ENCODE results near the gene GRM7.

GRM7 gene

GRCh38 chr3:7307410-7307809 is 446.5 kb downstream of the GRM7 start:
- DNase-seq (ENCODE audit: low read depth in 2 of 2) = no peak

- DNase-seq (ENCODE audit: low read depth in 2 of 2) = no peak
These were observed 448.8 kb downstream of the GRM7 start for GRCh38 chr3:7309641-7310102.

DNA sequence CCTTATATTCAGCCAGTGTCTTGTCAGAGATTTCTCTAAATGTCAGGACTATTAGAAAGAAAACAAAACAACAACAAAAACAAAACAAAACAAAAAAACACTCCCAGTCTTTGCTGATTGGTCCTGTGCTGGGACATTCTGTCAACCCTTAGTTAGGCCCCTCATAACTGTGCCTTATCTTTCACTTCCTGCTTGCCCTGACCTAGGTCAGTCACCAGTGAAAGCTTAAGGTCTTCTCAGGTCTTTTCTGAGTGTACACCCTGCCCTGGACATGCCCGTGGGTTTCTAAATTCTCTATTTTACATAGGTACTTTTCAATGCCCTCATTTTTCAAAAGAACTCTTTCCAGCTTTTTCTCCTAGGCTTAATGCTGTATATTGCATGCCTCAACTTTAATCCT is 454.1 kb downstream of the GRM7 start:
- DNase-seq (ENCODE audit: low read depth in 2 of 2) = no peak

GRCh38 chr3:7322957-7323669 is 462.2 kb downstream of the GRM7 start:
- DNase-seq (ENCODE audit: low read depth in 2 of 2) = no peak

DNA sequence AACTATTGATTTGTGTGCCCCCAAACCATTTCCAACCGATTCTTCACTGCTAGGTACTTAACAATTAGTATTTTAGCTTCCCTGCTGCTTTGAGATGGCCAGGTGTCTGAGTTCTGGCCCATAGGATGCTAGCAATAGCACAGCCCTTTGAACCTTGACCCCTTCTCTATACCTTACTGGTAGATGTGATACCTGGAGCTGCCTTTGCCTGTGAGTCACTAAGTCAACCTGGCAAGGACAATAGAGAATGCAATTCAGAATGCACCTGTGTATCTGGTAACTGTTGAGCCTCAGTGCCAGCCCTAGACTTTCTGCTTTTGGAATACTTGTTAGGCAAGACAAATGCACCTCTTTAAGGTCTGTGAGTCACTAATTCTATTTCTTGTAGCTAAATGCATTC is 467.4 kb downstream of the GRM7 start:
- DNase-seq (ENCODE audit: low read depth in 2 of 2) = no peak

DNA sequence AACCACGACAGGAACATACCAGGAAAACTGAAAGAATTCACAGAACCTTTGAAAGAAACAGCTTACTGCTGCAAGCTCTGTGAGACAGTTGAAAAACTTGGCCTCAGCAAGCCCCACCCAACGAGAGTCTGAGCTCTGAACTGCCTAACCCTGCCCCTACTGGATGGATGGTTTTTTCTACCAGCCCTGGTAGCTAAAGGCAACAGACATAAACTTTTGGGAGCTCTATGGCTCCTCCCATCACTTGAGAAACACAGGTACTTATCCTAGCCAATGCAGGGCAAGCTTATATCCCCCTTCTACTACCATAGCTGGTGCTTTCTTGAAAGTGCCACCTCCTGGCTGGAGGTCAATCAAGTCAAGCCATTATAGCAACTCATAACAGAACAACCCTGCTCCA is 471.8 kb downstream of the GRM7 start:
- DNase-seq (ENCODE audit: low read depth in 2 of 2) = no peak

DNA sequence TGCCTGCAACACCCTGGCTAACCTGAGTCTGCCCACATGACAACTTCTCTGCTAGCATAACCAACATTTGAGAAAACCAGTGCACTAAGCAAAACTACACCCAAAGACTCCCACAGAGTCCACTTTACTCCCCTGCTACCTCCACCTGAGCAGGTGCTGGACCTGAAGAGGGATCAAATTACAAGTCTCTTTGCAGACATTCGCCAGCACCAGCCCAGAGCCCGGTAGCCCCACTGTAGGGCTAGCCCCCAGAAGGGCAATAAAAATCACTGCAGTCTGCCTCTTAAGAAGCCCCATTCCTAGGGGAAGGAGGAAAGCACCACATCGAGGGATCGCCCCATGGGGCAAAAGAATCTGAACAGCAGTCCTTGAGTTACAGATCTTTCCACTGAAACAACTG is 472.2 kb downstream of the GRM7 start:
- no peak for DNase-seq (ENCODE audit: low read depth in 2 of 2)

- DNase-seq (ENCODE audit: low read depth in 2 of 2) = no peak
These were observed 479.9 kb downstream of the GRM7 start for GRCh38 chr3:7340795-7341194.

DNA sequence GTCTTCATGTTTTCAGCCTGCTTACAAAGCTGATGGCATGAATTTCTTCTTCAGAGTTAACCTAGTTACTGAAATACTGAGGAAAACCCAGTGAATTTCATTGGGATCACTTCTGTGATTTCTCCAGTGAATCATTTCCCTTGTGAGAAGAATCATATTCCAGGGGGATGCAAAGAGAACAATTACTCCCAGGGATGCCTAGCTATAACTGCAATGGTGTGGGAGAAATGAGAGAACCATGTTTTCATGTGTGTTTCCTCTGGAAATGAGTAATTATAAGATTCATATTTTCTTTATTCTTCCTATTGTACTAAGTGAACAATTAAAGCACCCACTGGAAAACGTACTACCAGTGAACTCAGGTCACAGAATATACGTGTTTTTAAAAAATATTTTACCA is 485.4 kb downstream of the GRM7 start:
- no peak for DNase-seq (ENCODE audit: low read depth in 2 of 2)

DNA sequence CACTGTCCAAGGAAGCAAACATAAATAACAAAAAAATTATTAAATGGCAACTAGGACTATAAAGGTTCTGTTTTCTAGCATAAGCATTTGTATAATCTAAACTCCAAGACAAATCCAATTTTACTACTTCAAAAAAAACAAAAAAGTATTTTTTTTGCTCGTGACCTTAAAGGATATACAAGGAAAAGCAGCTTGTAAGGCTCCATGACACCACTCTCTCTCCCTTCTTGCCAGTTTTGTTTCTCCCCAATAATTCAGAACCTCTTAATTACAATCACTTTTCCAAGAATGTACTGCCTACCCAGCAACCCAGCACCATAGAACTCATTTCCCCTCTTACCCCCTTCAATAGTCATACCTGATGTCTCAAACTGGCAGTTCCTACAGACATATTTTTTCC is 496.2 kb downstream of the GRM7 start:
- DNase-seq (ENCODE audit: low read depth in 2 of 2) = no peak

DNA sequence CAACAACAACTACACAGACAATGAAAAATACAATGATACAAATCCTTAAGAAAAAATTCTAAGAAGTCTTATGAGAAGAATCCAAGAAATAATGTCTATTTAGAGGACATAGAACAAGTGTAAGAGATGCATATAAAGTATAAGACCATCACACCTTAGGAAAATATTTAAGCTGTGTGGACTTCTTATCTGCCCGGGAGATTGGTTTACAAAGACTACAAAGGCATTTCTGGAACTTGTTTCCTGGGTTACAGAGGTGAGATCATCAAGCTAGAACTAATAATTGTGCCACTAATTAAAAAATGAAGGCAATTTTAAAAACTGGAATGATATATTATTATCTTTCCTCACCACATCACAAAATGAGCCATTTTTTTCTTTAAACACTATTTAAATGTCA is 507.1 kb downstream of the GRM7 start:
- DNase-seq (ENCODE audit: low read depth in 2 of 2) = no peak

GRCh38 chr3:7368597-7368996 is 507.7 kb downstream of the GRM7 start:
- no peak for DNase-seq (ENCODE audit: low read depth in 2 of 2)

DNA sequence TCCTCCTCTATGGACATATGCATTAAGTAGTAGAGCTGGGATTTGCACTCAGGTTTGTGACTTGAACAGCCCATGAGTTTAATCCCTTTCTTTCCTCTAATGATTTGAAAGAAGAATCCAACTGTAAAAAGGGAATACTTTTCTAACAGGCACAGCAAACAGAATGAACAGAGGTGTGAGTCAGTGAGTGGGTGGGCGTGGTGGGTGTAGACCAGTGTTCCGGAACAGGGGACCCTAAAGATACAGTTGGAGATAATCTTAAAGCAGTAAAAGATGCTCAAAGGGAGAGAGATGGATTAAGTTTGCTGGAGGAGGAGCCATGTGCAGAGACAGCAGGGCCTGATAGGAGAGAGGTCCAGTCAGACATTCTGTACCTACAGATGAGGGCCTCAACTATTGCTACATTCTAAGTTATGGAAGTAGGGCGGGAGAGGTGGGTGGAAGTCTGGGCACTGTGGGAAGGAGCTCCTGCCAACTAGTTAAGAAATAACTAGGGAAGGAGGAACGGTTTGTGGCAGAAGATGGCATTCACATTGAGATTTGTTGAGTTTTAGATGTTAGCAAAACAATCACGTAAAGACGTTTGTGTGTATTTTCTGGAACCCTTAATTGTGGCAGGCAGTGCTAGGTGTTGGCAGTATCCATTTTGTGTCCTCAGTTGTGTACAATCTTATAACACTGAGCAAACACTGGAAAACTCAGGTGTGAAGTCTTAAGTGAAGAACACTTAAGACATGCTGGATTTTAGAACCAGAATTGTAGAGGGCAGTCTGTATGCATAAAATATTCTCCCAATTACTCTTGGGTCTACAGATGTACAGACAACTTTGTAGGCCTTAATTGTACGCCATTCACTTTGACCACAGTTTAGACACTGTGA is 511.0 kb downstream of the GRM7 start:
- no peak for DNase-seq (ENCODE audit: low read depth in 2 of 2)

DNA sequence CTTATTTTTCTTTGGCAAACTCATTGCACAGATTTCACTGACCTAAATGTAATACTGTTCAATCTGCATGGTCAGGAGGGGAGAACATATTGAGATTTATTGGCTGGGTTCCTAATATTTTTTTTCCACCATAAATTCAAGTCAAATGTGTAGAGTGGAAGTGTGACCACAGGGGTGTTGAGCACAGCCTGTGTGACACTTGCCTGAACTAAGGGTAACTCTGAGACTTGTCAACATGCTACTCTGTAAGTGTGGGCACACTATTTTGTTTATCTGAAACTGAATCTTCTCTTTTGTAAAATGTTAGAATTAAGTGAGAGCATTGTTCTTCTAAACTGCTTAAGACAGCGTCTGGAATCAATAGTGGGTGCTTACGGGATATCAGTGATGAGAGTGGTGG is 516.2 kb downstream of the GRM7 start:
- no peak for DNase-seq (ENCODE audit: low read depth in 2 of 2)

GRCh38 chr3:7381741-7382140 is 520.8 kb downstream of the GRM7 start:
- no peak for DNase-seq (ENCODE audit: low read depth in 2 of 2)

DNA sequence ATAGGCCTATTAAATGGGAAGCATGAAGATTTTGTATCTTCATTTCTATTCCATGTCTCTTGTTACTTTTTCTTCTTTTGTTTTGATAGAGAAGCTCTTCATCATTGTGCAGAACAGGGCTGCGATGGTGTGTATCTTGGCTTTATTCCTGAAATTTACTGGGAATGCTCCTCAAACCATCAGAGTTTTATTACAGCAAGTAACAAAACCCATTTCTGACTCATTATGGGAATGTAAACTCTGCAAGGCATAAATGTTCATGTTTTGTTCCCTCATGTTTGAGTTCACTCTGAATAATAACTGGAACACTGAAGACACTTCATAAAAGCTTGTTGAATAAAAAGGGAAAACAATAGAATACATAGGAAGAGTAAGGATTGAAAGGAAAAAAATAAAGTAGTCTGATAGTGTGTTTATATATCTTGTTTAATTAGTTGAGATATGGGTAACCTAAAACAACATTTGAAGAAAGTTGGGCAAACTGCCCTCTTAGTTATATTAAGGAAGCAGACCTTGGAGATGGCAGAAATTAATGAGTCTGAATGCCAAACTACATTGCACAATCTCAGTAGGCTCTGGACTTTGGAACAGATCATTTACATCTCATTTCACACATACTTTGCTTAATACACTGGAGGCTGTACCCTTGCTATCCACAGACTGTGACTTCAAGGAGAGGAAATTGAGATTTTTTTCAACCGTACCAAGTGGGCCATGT is 521.5 kb downstream of the GRM7 start:
- no peak for DNase-seq (ENCODE audit: low read depth in 2 of 2)

DNA sequence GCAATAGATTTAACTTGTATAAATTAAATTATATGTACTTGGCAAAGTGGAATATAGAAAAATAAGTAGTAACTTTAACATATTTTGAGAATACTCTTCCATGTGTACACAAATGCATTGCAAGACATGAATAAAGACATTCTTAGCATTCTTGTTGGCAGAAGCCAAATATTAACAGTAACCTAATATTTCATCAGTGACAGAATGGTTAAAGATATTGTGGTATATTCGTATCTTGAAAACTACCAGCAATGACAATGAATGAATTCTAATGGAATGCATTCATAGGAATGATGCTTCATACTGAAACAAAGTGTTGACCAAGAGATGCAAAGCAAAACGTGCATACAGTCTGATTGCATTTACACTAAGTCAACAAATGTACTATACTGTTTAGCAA is 524.7 kb downstream of the GRM7 start:
- DNase-seq (ENCODE audit: low read depth in 2 of 2) = no peak

- DNase-seq (ENCODE audit: low read depth in 2 of 2) = no peak
These were observed 527.1 kb downstream of the GRM7 start for GRCh38 chr3:7388026-7388425.

GRCh38 chr3:7392206-7392605 is 531.3 kb downstream of the GRM7 start:
- DNase-seq (ENCODE audit: low read depth in 2 of 2) = no peak

GRCh38 chr3:7393944-7394605 is 533.2 kb downstream of the GRM7 start:
- no peak for DNase-seq (ENCODE audit: low read depth in 2 of 2)

GRCh38 chr3:7396534-7396933 is 535.6 kb downstream of the GRM7 start:
- DNase-seq (ENCODE audit: low read depth in 2 of 2) = no peak

GRCh38 chr3:7397097-7397496 is 536.2 kb downstream of the GRM7 start:
- DNase-seq (ENCODE audit: low read depth in 2 of 2) = no peak
